HepG2 (cell line): ENCODE results near the gene TUBA1A. TPM values are rescaled to one million over a fixed set of nuclear protein-coding genes. Genes with fewer than 3 reads are reported as not detected.

ENCODE experiments used
- ATAC-seq: fragments of 200-7000 bp; cut with Tn5 transposase; 3 replicates; pipeline ENCODE4 v1.9.1; 2020; ENCODE audit warnings: mild to moderate bottlenecking, moderate library complexity
- BruUV-seq: library from RNA; stranded (reverse); fragments of 400-500 nt; replicated peaks from 2 replicates; lab custom pipeline; 2021; lab: Mats Ljungman, UMichigan
- CTCF ChIA-PET: fragments of 300-600 bp; formaldehyde crosslinking; extraction: SDS; loops from one replicate; lab custom pipeline; 2021; ENCODE audit warnings: low total read pairs, inconsistent platforms, low intra/inter-chr PET ratio; lab: Yijun Ruan, JAX
- POLR2A ChIA-PET: fragments of 350-600 bp; sonication (Branson Sonifier 250); formaldehyde crosslinking; loops from one replicate; lab custom pipeline; 2020; ENCODE audit warnings: antibody characterized with exemption, inconsistent platforms; lab: Yijun Ruan, JAX
- DNase-seq: peaks from one replicate; pipeline ENCODE4 v3.0.0-alpha.2; 2015; ENCODE audit warnings: low spot score
- FAIRE-seq: peaks from 3 replicates; lab custom pipeline; 2011; peaks lifted over from hg19 to GRCh38; lab: Jason Lieb, UNC
- H2AFZ ChIP-seq: one replicate; pipeline ENCODE4 v1.6.1; 2011; ENCODE audit warnings: low read length, inconsistent platforms
- H3K27ac ChIP-seq: fragments of 300-600 bp; 3 replicates; pipeline ENCODE4 v1.8.0; 2011; ENCODE audit warnings: mixed run types, mild to moderate bottlenecking, mixed read lengths, low read length, inconsistent platforms; ENCODE audit not compliant: insufficient read depth; ENCODE audit errors: extremely low read length
- H3K27me3 ChIP-seq, 2 experiments: fragments of 200-600 bp in 1 of 2; 2 replicates in 1 of 2; 3 replicates in 1 of 2; pipeline versions ENCODE4 v1.6.0 to v1.8.0; 2011; ENCODE audit warnings: low read length in 2 of 2, mild to moderate bottlenecking in 2 of 2, moderate library complexity in 2 of 2, inconsistent platforms in 1 of 2; ENCODE audit not compliant: insufficient read depth in 2 of 2, control insufficient read depth in 1 of 2
- H3K36me3 ChIP-seq, 2 experiments: fragments of 200-600 bp in 1 of 2; replicated peaks in 1 of 2; 2 replicates in 1 of 2; 3 replicates in 1 of 2; pipeline versions ENCODE4 v1.5.1 to v1.8.0; 2011; ENCODE audit warnings: low read length in 2 of 2, inconsistent platforms in 1 of 2; ENCODE audit not compliant: insufficient read depth in 2 of 2, control insufficient read depth in 1 of 2
- H3K4me1 ChIP-seq: 2 replicates; pipeline ENCODE4 v1.5.1; 2012; ENCODE audit warnings: low read length, inconsistent platforms; ENCODE audit not compliant: insufficient read depth
- H3K4me2 ChIP-seq: 2 replicates; pipeline ENCODE4 v1.6.0; 2011; ENCODE audit warnings: low read depth, low read length, inconsistent platforms
- H3K4me3 ChIP-seq, 3 experiments: fragments of 200-600 bp in 1 of 3; sonication (generic), shearing (Covaris generic) in 1 of 3; replicated peaks in 1 of 3; 2 replicates each; pipeline ENCODE4 v1.5.1; 2011 to 2016; ENCODE audit warnings: low read length in 3 of 3, inconsistent platforms in 2 of 3, low read depth in 2 of 3, mild to moderate bottlenecking in 2 of 3, control low read depth in 1 of 3, mixed read lengths in 1 of 3; ENCODE audit not compliant: insufficient read depth in 1 of 3
- H3K79me2 ChIP-seq: one replicate; pipeline ENCODE4 v1.6.1; 2011; ENCODE audit warnings: low read length, inconsistent platforms; ENCODE audit not compliant: insufficient read depth
- H3K9ac ChIP-seq: 2 replicates; pipeline ENCODE4 v1.6.0; 2011; ENCODE audit warnings: mild to moderate bottlenecking, low read depth, low read length, inconsistent platforms; ENCODE audit not compliant: insufficient read depth
- H3K9me3 ChIP-seq: 2 replicates; pipeline ENCODE4 v1.5.1; 2012; ENCODE audit warnings: mild to moderate bottlenecking, low read length
- H4K20me1 ChIP-seq: 2 replicates; pipeline ENCODE4 v1.6.0; 2011; ENCODE audit warnings: inconsistent platforms, mild to moderate bottlenecking, low read length, moderate library complexity; ENCODE audit not compliant: insufficient read depth
- GTF2F1 ChIP-seq: fragments of 150-350 bp; IDR thresholded peaks from 2 replicates; pipeline ENCODE4 v1.6.1; 2014; ENCODE audit warnings: low read length
- JARID2 ChIP-seq: sonication (generic); formaldehyde crosslinking; IDR thresholded peaks from 2 replicates; pipeline ENCODE4 v1.8.1; 2023; ENCODE audit warnings: missing genetic modification reagents, inconsistent platforms; ENCODE audit not compliant: insufficient replicate concordance
- KDM6A ChIP-seq: IDR thresholded peaks from 2 replicates; pipeline ENCODE4 v1.6.1; 2016; ENCODE audit warnings: low read depth
- MED8 ChIP-seq: sonication (generic); formaldehyde crosslinking; IDR thresholded peaks from 2 replicates; pipeline ENCODE4 v1.8.1; 2023; ENCODE audit warnings: mild to moderate bottlenecking, missing genetic modification reagents; ENCODE audit not compliant: insufficient replicate concordance
- NFYC ChIP-seq: IDR thresholded peaks from 2 replicates; pipeline ENCODE4 v1.6.1; 2016; ENCODE audit warnings: missing genetic modification reagents, missing compliant biosample characterization
- NR1H2 ChIP-seq: sonication (generic); formaldehyde crosslinking; IDR thresholded peaks from 2 replicates; pipeline ENCODE4 v1.8.1; 2022; ENCODE audit warnings: low read depth, missing genetic modification reagents, borderline replicate concordance
- PAF1 ChIP-seq: IDR thresholded peaks from 2 replicates; pipeline ENCODE4 v1.6.1; 2016; ENCODE audit warnings: missing genetic modification reagents, missing compliant biosample characterization
- PCBP1 ChIP-seq: fragments of 200-400 bp; formaldehyde crosslinking; IDR thresholded peaks from 2 replicates; pipeline ENCODE4 v1.6.1; 2017; ENCODE audit warnings: mild to moderate bottlenecking, low read depth, low read length, borderline replicate concordance
- PCBP2 ChIP-seq: fragments of 200-400 bp; formaldehyde crosslinking; optimal IDR thresholded peaks from 2 replicates; pipeline ENCODE3; 2018; ENCODE audit warnings: low read length, low read depth; ENCODE audit not compliant: poor library complexity, severe bottlenecking
- PLRG1 ChIP-seq: fragments of 450-650 bp; conservative IDR thresholded peaks from 2 replicates; pipeline ENCODE4 v1.6.1; 2016
- TBL1XR1 ChIP-seq: fragments of 150-350 bp; IDR thresholded peaks from 2 replicates; pipeline ENCODE4 v1.6.1; 2014; ENCODE audit warnings: borderline replicate concordance, low read length; ENCODE audit not compliant: partially characterized antibody
- ZNF121 ChIP-seq: sonication (generic); formaldehyde crosslinking; IDR thresholded peaks from 2 replicates; pipeline ENCODE4 v1.5.0; 2020; ENCODE audit warnings: mild to moderate bottlenecking, missing genetic modification reagents
- ZNF44 ChIP-seq: sonication (generic); formaldehyde crosslinking; IDR thresholded peaks from 2 replicates; pipeline ENCODE4 v1.5.1; 2020; ENCODE audit warnings: mild to moderate bottlenecking, missing genetic modification reagents
- ZNF563 ChIP-seq: sonication (generic); formaldehyde crosslinking; IDR thresholded peaks from 2 replicates; pipeline ENCODE4 v1.8.0; 2022; ENCODE audit warnings: mild to moderate bottlenecking, moderate library complexity, missing genetic modification reagents
- WGBS: methylation state at CpG from one replicate; pipeline ENCODE4 v1.1.6; 2017; ENCODE audit warnings: low lambda C conversion rate; 5-methylcytosine and 5-hydroxymethylcytosine counted together
- in situ Hi-C: cut with HindIII; loops from 2 replicates; pipeline ENCODE4 v1.10.0; 2017; ENCODE audit warnings: low pct_unique_long_range_greater_than_20kb; ENCODE audit not compliant: extremely low pct_ligation_motif_present
- intact Hi-C: fragments of 100-400 bp; cut with micrococcal nuclease; formaldehyde crosslinking; loops from one replicate; pipeline ENCODE4 v1.10.0; 2022; ENCODE audit not compliant: unreplicated experiment
- polyA plus RNA-seq, 8 experiments: library from polyadenylated mRNA; depleted of rRNA in 3 of 8; stranded (reverse) in 7 of 8; unstranded in 1 of 8; fragments of >200 nt; fragmentation: Illumina TruSeq in 4 of 8; extraction: Trizol in 4 of 8; gene quantifications; 2 replicates each; pipeline versions ENCODE4 v1.2.1 to v1.2.3, GENCODE V29; 2011 to 2016; ENCODE audit warnings: low read depth in 4 of 8, missing spikeins in 1 of 8, mixed read lengths in 1 of 8; ENCODE audit not compliant: insufficient read depth in 1 of 8
- total RNA-seq, 5 experiments: library from RNA; depleted of rRNA; stranded (reverse); fragments of >200 nt; fragmentation: Illumina TruSeq; extraction: Trizol; gene quantifications; 2 replicates each; pipeline ENCODE4 v1.2.3, GENCODE V29; 2016; ENCODE audit warnings: low read depth in 1 of 5
- TF ChIP-seq, protein P1 (sequence below): sonication (generic); formaldehyde crosslinking; IDR thresholded peaks from 2 replicates; pipeline ENCODE4 v1.9.0; 2021; ENCODE audit warnings: missing genetic modification reagents, borderline replicate concordance

The TUBA1A gene
- total and polyA plus RNA-seq, 2 of the 13 experiments (the other 11 are each of a cell fraction or from before 2014, with no cell fraction given), result 20.7 to 24.8 TPM

GRCh38 chr12:49225576-49226166 lies 36.8 kb upstream of the TUBA1A start (continued):
- no peak for TF ChIP-seq KDM6A (CRISPR knock-in tag)
- no peak for TF ChIP-seq PCBP2

GRCh38 chr12:49223590-49224369 lies 34.9 kb upstream of the TUBA1A start:
- H3K27ac ChIP-seq, result no peak overlapping the region
- ChIA-PET POLR2A (interaction anchor here (0.7 kb wide), 1 partner anchor 8 kb away, joined by 3 read pairs; no protein-coding TSS in a partner anchor), CTCF (no interaction called here)
- H3K4me2 ChIP-seq, result no peak overlapping the region
- no peak for DNase-seq
- FAIRE-seq, result no peak
- H3K9ac ChIP-seq, result no peak overlapping the region
- ATAC-seq, result no peak
- H3K27me3 ChIP-seq, result peaks cover 0 to 8% of the 10 kb centered on the region in 2 experiments; a peak in 1 of 5 replicates
- H2AFZ ChIP-seq, result no peak overlapping the region
- intact Hi-C loops, result no loop called here
- no peak overlapping the region for H3K4me3 ChIP-seq
- H3K36me3 ChIP-seq, result no peaks in the 10 kb centered on the region
- TF ChIP-seq NR1H2 (no peak), ZNF121 (CRISPR knock-in tag) (peak; percentile 62)
- TF ChIP-seq, all 625 proteins: peak for 1
- Histone ChIP-seq H3K9me3 (no peaks in the 10 kb centered on the region), H3K4me1 (peaks cover 7% of the 10 kb centered on the region; the same call in 1 of the 2 replicates), H3K79me2 (no peaks in the 10 kb centered on the region), H4K20me1 (no peaks in the 10 kb centered on the region)
- BruUV-seq, result no TSS peak
- 31% methylated on average over 3 of the region's 3 CpGs for WGBS
- in situ Hi-C loops, result no loop called here

DNA sequence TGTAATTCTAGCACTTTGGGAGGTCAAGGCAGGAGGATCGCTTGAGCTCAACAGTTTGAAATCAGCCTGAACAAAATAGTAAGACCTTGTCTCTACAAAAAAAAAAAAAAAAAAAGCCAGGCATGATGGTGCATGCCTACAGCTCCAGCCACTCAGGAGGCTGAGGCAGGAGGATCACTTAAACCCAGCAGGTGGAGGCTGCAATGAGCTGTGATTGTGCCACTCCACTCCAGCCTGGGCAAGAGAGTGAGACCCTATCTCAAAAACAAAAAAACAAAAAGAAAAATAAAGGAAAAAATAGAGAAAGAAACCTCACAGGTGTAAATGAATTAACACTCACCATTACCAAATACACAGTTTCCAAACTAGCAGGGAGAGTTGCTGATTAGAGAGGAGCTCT lies 34.2 kb upstream of the TUBA1A start:
- DNase-seq (no peak), FAIRE-seq (no peak), ATAC-seq (no peak)
- no peak overlapping the region for H3K4me2 ChIP-seq
- WGBS, result 84% methylated on average over 1 of the region's 1 CpG
- intact Hi-C loops (no loop called here), in situ Hi-C loops (no loop called here)
- peaks cover 7% of the 10 kb centered on the region; the same call in 1 of the 2 replicates for H3K4me1 ChIP-seq
- no peaks in the 10 kb centered on the region for H3K36me3 ChIP-seq
- no peak overlapping the region for H2AFZ ChIP-seq
- H3K79me2 ChIP-seq, result no peaks in the 10 kb centered on the region
- H3K9me3 ChIP-seq, result no peaks in the 10 kb centered on the region
- no peaks in the 10 kb centered on the region for H4K20me1 ChIP-seq
- CTCF ChIA-PET, result no interaction called here
- no peak overlapping the region for H3K4me3 ChIP-seq
- BruUV-seq, result no TSS peak
- 0 out of 5 replicates have a peak, but pooled peaks cover 0 to 8% of the 10 kb centered on the region in 2 experiments for H3K27me3 ChIP-seq
- POLR2A ChIA-PET, result interaction anchor here (0.7 kb wide), 1 partner anchor 9 kb away, joined by 3 read pairs; no protein-coding TSS in a partner anchor
- H3K9ac ChIP-seq, result no peak overlapping the region
- no peak overlapping the region for H3K27ac ChIP-seq
- TF ChIP-seq PCBP1 (no peak), PAF1 (CRISPR knock-in tag) (no peak), TBL1XR1 (no peak), PLRG1 (no peak), ZNF563 (CRISPR knock-in tag) (no peak), ZNF44 (CRISPR knock-in tag) (no peak), GTF2F1 (no peak), MED8 (CRISPR knock-in tag) (no peak), NFYC (CRISPR knock-in tag) (no peak), JARID2 (no peak)
- TF ChIP-seq, protein P1, sequence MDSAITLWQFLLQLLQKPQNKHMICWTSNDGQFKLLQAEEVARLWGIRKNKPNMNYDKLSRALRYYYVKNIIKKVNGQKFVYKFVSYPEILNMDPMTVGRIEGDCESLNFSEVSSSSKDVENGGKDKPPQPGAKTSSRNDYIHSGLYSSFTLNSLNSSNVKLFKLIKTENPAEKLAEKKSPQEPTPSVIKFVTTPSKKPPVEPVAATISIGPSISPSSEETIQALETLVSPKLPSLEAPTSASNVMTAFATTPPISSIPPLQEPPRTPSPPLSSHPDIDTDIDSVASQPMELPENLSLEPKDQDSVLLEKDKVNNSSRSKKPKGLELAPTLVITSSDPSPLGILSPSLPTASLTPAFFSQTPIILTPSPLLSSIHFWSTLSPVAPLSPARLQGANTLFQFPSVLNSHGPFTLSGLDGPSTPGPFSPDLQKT (CRISPR knock-in tag), result no peak
